Stimulated activated CD4-positive, alpha-beta T cell treated with anti-CD3 and anti-CD28 coated beads, Interleukin-2, amount 100 ng/mL, for 24 hours (primary cell): ENCODE results near the gene CELSR1.

ENCODE experiments used
- DNase-seq, 2 donors: peaks; one replicate each; pipeline ENCODE4 v3.0.0-alpha.2; 2020

CELSR1 gene

GRCh38 chr22:46372686-46373085, 164.7 kb downstream of the CELSR1 start:
- no peak for DNase-seq

- DNase-seq = no peak
These were observed 165.7 kb downstream of the CELSR1 start for GRCh38 chr22:46371623-46372226.

- DNase-seq = no peak
These were observed 166.7 kb downstream of the CELSR1 start for GRCh38 chr22:46370584-46371291.

GRCh38 chr22:46369716-46370583, 167.5 kb downstream of the CELSR1 start:
- no peak for DNase-seq

GRCh38 chr22:46368871-46369715, 168.3 kb downstream of the CELSR1 start:
- DNase-seq = no peak

DNA sequence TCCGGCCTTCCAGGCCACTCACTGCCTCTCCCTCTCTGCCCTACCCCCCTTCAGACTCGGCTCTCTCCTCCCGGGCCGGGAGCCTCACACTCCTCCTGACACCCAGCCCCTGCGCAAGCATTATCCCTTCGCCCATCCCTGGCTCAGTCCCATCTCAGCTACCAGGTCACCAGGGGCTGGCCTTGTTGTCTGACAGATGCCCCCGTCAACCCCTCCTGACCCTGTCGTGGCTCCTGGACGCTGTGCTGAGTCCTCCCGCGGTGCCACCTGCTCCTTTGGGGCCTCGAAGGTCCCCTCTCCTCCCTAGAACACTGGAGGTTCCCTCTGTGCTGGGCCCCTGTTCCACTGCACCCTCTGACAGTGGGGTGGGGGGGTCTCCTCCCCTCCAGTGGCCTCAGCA, 169.0 kb downstream of the CELSR1 start:
- no peak for DNase-seq

- peak; percentile 78 to 82 for DNase-seq
These were observed 169.7 kb downstream of the CELSR1 start for GRCh38 chr22:46367707-46368191.

DNA sequence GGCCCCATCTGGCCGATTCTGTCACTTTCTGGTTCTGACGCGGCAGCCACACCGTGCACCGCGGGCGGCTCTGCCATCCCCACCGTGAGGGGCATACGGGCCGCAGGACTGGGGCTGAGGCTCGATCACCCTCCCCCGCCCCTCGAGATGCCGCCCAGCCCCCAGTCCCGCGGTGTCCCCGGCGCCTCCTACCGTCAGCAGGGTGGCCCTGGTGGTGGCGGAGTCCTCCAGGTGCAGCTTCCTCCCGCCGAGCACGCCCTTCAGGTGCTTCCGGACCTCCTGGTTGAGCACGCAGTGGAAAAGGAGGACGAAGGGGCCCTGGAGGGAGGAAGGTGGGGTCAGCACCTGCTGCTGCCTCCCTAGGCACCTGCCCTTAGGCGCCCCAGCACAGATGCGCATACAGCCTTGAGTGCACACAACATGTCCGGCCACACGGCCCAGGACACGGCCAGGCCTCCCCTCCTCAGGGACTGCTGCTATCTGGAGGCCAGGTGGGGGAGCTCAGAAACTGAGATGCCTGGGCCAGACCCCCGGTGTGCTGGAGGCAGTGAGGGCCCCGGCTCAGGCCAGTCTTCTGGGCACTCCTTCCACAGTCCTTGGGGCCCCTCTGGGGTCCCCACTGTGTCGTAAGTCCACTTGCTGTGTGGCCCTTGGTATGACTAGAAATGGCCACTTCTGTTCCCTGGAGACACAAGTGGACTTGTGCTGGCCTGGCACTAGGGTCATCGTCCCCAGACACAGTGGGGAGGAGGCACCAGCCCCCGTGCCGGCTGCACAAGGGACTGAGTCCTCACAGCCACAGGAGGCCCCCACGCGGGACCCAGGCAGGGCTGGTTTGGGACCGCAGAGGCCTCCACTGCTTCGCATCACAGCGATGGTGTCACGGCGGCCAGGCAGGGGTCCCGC, 170.4 kb downstream of the CELSR1 start:
- no peak for DNase-seq

DNA sequence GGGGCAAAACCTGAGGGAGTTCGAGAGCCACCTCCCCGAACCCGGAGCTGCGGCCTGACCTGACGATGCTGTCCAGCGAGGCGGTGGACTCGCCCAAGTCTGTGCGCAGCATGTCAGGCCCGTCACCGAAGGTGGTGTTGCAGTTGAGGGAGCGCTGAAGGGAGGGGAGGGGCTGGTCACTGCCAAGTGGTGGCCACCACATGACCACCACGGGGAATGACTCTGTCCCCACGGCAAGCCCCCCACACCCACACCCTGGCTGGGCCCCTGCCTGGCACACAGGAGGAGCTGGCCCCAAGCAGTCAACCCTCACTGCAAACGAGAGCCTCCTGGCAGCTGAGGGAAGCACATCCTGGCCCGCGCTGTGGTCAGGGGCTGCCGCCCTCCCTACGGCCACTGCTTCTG, 171.1 kb downstream of the CELSR1 start:
- DNase-seq = no peak

- DNase-seq = no peak
These were observed 172.2 kb downstream of the CELSR1 start for GRCh38 chr22:46365166-46365624.

- DNase-seq = no peak
These were observed 172.9 kb downstream of the CELSR1 start for GRCh38 chr22:46364341-46365165.

- DNase-seq = no peak
These were observed 173.7 kb downstream of the CELSR1 start for GRCh38 chr22:46363611-46364321.

- DNase-seq = no peak
These were observed 174.4 kb downstream of the CELSR1 start for GRCh38 chr22:46362934-46363515.

- no peak for DNase-seq
These were observed 175.1 kb downstream of the CELSR1 start for GRCh38 chr22:46362203-46362933.

- no peak for DNase-seq
These were observed 175.6 kb downstream of the CELSR1 start for GRCh38 chr22:46361826-46362202.

DNA sequence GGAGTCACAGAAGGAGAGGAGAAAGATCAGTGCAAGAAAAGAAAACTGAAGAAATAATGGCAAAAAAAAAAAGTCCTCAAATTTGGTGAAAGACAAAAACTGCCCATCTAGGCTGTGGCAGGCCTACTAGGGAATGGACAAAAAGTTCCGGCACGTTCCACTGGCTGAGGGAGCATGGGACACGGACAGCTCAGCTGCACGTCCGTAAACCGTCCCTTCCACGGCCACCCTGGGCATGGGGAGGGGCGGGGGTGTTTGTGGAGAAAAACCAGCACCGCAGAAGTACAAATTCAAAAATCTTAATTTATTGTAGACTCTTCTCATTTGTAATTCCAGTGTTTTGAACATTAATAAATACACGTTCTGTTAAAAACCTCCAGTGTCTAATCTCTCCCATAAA, 176.5 kb downstream of the CELSR1 start:
- DNase-seq = no peak

DNA sequence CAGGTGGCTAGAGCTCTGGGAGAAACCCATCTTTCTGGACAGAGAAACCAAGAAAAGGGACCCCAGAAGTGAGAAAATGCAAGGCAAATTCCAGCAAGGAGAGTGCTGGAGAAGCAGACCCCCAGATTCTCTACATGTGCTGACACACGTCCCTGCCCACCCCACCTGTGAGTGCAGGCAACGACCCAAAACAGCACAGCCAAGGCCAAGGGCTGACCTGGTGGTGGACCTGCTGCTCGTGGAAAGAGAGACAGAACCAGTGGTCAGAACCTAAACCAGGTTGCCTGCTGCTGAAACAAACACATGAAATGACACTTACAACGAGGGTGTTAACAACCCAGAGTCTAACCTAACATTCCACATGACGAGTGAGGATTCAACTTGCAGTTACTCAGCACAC, 177.3 kb downstream of the CELSR1 start:
- DNase-seq = no peak

GRCh38 chr22:46359362-46359761, 178.1 kb downstream of the CELSR1 start:
- DNase-seq = no peak

DNA sequence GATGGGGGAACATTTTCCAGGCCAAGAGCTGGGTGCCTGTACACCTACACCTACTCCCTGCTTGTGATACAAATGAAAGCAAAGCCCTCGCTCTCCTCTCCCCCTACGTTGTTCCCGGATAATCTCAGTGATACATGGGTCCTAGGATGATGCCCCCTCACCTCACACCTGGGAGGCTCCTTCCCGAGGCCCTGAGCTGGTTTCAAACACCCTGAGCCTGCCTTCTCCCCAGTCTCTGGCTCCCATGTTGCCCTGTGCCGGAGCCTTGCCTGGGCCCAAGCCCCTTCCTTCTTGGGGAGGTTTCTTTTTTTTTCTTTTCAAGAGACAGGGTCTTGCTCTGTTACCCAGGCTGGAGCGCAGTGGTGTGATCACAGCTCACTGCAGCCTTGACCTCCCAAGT, 178.7 kb downstream of the CELSR1 start:
- DNase-seq = no peak
